Activated naive CD4-positive, alpha-beta T cell treated with anti-CD3 and anti-CD28 coated beads for 36 hours (primary cell): ENCODE data around the gene LDHD. TPM values are rescaled to one million over a fixed set of nuclear protein-coding genes. Genes with fewer than 3 reads are reported as not detected.

Experiments
- CTCF ChIA-PET: fragments of 350-600 bp; sonication (Branson Sonifier 250); formaldehyde crosslinking; loops from one replicate; lab custom pipeline; 2021; ENCODE audit warnings: antibody characterized with exemption; lab: Charles Lee
- DNase-seq: peaks from one replicate; pipeline ENCODE4 v3.0.0-alpha.2; 2020
- H3K27ac Mint-ChIP-seq: one replicate; pipeline ENCODE4 v1.8.0; 2021; ENCODE audit warnings: mild to moderate bottlenecking, mixed read lengths
- H3K27me3 Mint-ChIP-seq: one replicate; pipeline ENCODE4 v1.8.0; 2021; ENCODE audit warnings: low read depth, mixed read lengths
- H3K36me3 Mint-ChIP-seq: one replicate; pipeline ENCODE4 v1.8.0; 2021; ENCODE audit warnings: low read depth, mixed read lengths
- H3K4me1 Mint-ChIP-seq: one replicate; pipeline ENCODE4 v1.8.0; 2021; ENCODE audit warnings: low read depth, mixed read lengths
- H3K4me3 Mint-ChIP-seq: one replicate; pipeline ENCODE4 v1.8.0; 2021; ENCODE audit warnings: mild to moderate bottlenecking, moderate library complexity, mixed read lengths
- H3K9me3 Mint-ChIP-seq: one replicate; pipeline ENCODE4 v1.8.0; 2021; ENCODE audit warnings: mixed read lengths
- intact Hi-C: fragments of 100-400 bp; cut with micrococcal nuclease; formaldehyde crosslinking; loops from one replicate; pipeline ENCODE4 v1.15.1; 2023
- total RNA-seq, 2 experiments: library from RNA; stranded (reverse); gene quantifications; one replicate each; pipeline ENCODE4 v1.2.3, GENCODE V29; 2021

The LDHD gene
- total RNA-seq, 2 experiments from 2014 or later = 0.33 to 0.42 TPM

- intact Hi-C loops = no loop called here
- Mint-ChIP-seq H3K9me3 (no peaks in the 10 kb centered on the region), H3K27ac (no peak overlapping the region), H3K36me3 (no peaks in the 10 kb centered on the region), H3K27me3 (peaks cover 12% of the 10 kb centered on the region), H3K4me1 (peaks cover 34% of the 10 kb centered on the region), H3K4me3 (no peak overlapping the region)
- CTCF ChIA-PET = interaction anchor here (5.9 to 6.8 kb wide), 2 partner anchors 15 to 118 kb away, joined by 65 to 155 read pairs; partner anchors contain the start of gene ZNRF1
- no peak for DNase-seq
Measured at GRCh38 chr16:75113541-75114121, 2.9 kb downstream of the LDHD start.

- Mint-ChIP-seq H3K4me3 (no peak overlapping the region), H3K36me3 (no peaks in the 10 kb centered on the region), H3K27ac (no peak overlapping the region), H3K4me1 (peaks cover 40% of the 10 kb centered on the region), H3K9me3 (no peaks in the 10 kb centered on the region), H3K27me3 (peaks cover 12% of the 10 kb centered on the region)
- CTCF ChIA-PET = interaction anchor here (0.6 to 6.8 kb wide), 4 partner anchors 14 to 390 kb away, joined by 3 to 155 read pairs (median 46); partner anchors contain the start of genes WDR59 and ZNRF1
- DNase-seq = no peak
- intact Hi-C loops = no loop called here
Measured at GRCh38 chr16:75112734-75113491, 3.7 kb downstream of the LDHD start.

- Mint-ChIP-seq H3K9me3 (no peaks in the 10 kb centered on the region), H3K4me3 (peak overlapping the region; percentile 38), H3K36me3 (no peaks in the 10 kb centered on the region), H3K4me1 (peaks cover 43% of the 10 kb centered on the region), H3K27me3 (peaks cover 12% of the 10 kb centered on the region), H3K27ac (peak overlapping the region; percentile 75)
- intact Hi-C loops = loop anchor here (1.0 to 2.0 kb wide), 6 partner anchors 36 to 411 kb away; partner anchors contain the start of genes MLKL and ZFP1
- no peak for DNase-seq
- CTCF ChIA-PET = interaction anchor here (0.6 to 6.8 kb wide), 29 partner anchors 10 to 402 kb away, joined by 3 to 155 read pairs (median 4); partner anchors contain the start of genes WDR59 and ZNRF1
Measured at GRCh38 chr16:75111961-75112733, 4.4 kb downstream of the LDHD start.

- CTCF ChIA-PET = interaction anchor here (0.6 to 6.8 kb wide), 37 partner anchors 9 to 402 kb away, joined by 3 to 155 read pairs (median 4); partner anchors contain the start of genes WDR59 and ZNRF1
- Mint-ChIP-seq H3K4me1 (peaks cover 46% of the 10 kb centered on the region), H3K9me3 (no peaks in the 10 kb centered on the region), H3K27ac (peak overlapping the region; percentile 75), H3K4me3 (peak overlapping the region; percentile 55), H3K36me3 (peaks cover under 1% of the 10 kb centered on the region), H3K27me3 (peaks cover 12% of the 10 kb centered on the region)
- intact Hi-C loops = loop anchor here (1.0 to 2.0 kb wide), 6 partner anchors 37 to 411 kb away; partner anchors contain the start of genes MLKL and ZFP1
- no peak for DNase-seq
Measured at GRCh38 chr16:75111514-75111940, 5.1 kb downstream of the LDHD start.

GRCh38 chr16:75110637-75111513 is 5.7 kb downstream of the LDHD start:
- DNase-seq = peak; percentile 92
- H3K36me3 Mint-ChIP-seq = peaks cover 2% of the 10 kb centered on the region
- CTCF ChIA-PET = interaction anchor here (0.6 to 6.8 kb wide), 37 partner anchors 8 to 401 kb away, joined by 3 to 155 read pairs (median 4); partner anchors contain the start of genes WDR59 and ZNRF1
- peaks cover 12% of the 10 kb centered on the region for H3K27me3 Mint-ChIP-seq
- peak overlapping the region; percentile 55 for H3K4me3 Mint-ChIP-seq
- peak overlapping the region; percentile 75 for H3K27ac Mint-ChIP-seq
- intact Hi-C loops = loop anchor here (1.0 to 2.0 kb wide), 6 partner anchors 37 to 410 kb away; partner anchors contain the start of genes MLKL and ZFP1
- no peaks in the 10 kb centered on the region for H3K9me3 Mint-ChIP-seq
- H3K4me1 Mint-ChIP-seq = peaks cover 46% of the 10 kb centered on the region

- Mint-ChIP-seq H3K4me1 (peaks cover 46% of the 10 kb centered on the region), H3K9me3 (no peaks in the 10 kb centered on the region), H3K27me3 (peaks cover 12% of the 10 kb centered on the region), H3K36me3 (peaks cover 2% of the 10 kb centered on the region), H3K4me3 (peak overlapping the region; percentile 56), H3K27ac (peak overlapping the region; percentile 74)
- peak; percentile 34 for DNase-seq
- CTCF ChIA-PET = interaction anchor here (0.9 to 6.8 kb wide), 12 partner anchors 11 to 154 kb away, joined by 3 to 155 read pairs (median 11); partner anchors contain the start of gene ZNRF1
- intact Hi-C loops = loop anchor here (1.0 to 2.0 kb wide), 7 partner anchors 11 to 409 kb away; partner anchors contain the start of genes MLKL and WDR59
Measured at GRCh38 chr16:75109732-75110243, 6.8 kb downstream of the LDHD start.

- Mint-ChIP-seq H3K4me1 (peaks cover 46% of the 10 kb centered on the region), H3K9me3 (no peaks in the 10 kb centered on the region), H3K4me3 (peak overlapping the region; percentile 56), H3K36me3 (peaks cover 4% of the 10 kb centered on the region), H3K27ac (peak overlapping the region; percentile 74), H3K27me3 (peaks cover 12% of the 10 kb centered on the region)
- CTCF ChIA-PET = interaction anchor here (0.9 to 6.8 kb wide), 12 partner anchors 11 to 153 kb away, joined by 3 to 155 read pairs (median 6); partner anchors contain the start of gene ZNRF1
- intact Hi-C loops = loop anchor here (1.0 kb wide), 5 partner anchors 11 to 124 kb away; partner anchors contain the start of gene WDR59
- peak; percentile 95 for DNase-seq
Measured at GRCh38 chr16:75108792-75109731, 7.5 kb downstream of the LDHD start.

- H3K9me3 Mint-ChIP-seq = no peaks in the 10 kb centered on the region
- no peak overlapping the region for H3K27ac Mint-ChIP-seq
- H3K27me3 Mint-ChIP-seq = peaks cover 6% of the 10 kb centered on the region
- intact Hi-C loops = no loop called here
- CTCF ChIA-PET = interaction anchor here (6.8 kb wide), 1 partner anchor 112 kb away, joined by 155 read pairs; the partner anchor contains the start of gene ZNRF1
- no peak for DNase-seq
- H3K4me1 Mint-ChIP-seq = peaks cover 46% of the 10 kb centered on the region
- H3K4me3 Mint-ChIP-seq = no peak overlapping the region
- H3K36me3 Mint-ChIP-seq = peaks cover 4% of the 10 kb centered on the region
Measured at GRCh38 chr16:75107505-75107904, 9.1 kb downstream of the LDHD start.

- DNase-seq = no peak
- Mint-ChIP-seq H3K36me3 (peaks cover 4% of the 10 kb centered on the region), H3K27ac (no peak overlapping the region), H3K27me3 (peaks cover under 1% of the 10 kb centered on the region), H3K9me3 (no peaks in the 10 kb centered on the region), H3K4me1 (peaks cover 42% of the 10 kb centered on the region), H3K4me3 (no peak overlapping the region)
- CTCF ChIA-PET = interaction anchor here (1.5 kb wide), 1 partner anchor 35 kb away, joined by 3 read pairs; no protein-coding TSS in a partner anchor
- intact Hi-C loops = no loop called here
Measured at GRCh38 chr16:75106351-75107274, 10.0 kb downstream of the LDHD start.
